Fibroblast of villous mesenchyme (primary cell): ENCODE results near the gene MRPS18A. TPM values are rescaled to one million over a fixed set of nuclear protein-coding genes. Genes with fewer than 3 reads are reported as not detected.

Source experiments
- DNase-seq: peaks from one replicate; pipeline ENCODE4 v3.0.0-alpha.2; 2010; ENCODE audit warnings: low read depth
- H3K4me3 ChIP-seq: 2 replicates; pipeline ENCODE4 v1.5.1; 2011; ENCODE audit warnings: low read depth, mild to moderate bottlenecking, low read length
- CTCF ChIP-seq: IDR thresholded peaks from 2 replicates; pipeline ENCODE4 v1.5.1; 2012; ENCODE audit warnings: low read depth, mild to moderate bottlenecking, low read length; ENCODE audit not compliant: insufficient read depth
- total RNA-seq: library from RNA; depleted of rRNA; stranded (reverse); fragments of >200 nt; gene quantifications from 2 replicates; pipeline ENCODE4 v1.2.3, GENCODE V29; 2012

MRPS18A gene
- total RNA-seq, 1 donor = 26.8 TPM

DNA sequence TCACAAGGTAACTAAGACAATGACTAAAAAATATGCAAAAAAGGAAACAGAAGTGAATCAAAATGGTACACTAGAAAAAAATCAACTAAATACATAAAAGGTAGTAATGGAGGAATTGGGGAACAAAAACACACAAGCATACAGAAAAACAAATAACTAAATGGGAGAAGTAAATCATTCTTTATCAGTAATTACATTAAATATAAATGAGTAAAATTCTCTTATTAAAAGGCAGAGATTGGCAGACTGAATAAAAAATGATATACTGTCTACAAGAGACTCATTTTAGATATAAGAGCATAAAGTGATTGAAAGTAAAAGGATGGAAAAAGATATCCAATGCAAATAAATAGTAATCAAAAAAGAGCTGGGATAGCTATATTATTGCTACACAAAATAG is 43.0 kb upstream of the MRPS18A start:
- DNase-seq = no peak
- H3K4me3 ChIP-seq = no peak overlapping the region
- no peak for TF ChIP-seq CTCF

DNA sequence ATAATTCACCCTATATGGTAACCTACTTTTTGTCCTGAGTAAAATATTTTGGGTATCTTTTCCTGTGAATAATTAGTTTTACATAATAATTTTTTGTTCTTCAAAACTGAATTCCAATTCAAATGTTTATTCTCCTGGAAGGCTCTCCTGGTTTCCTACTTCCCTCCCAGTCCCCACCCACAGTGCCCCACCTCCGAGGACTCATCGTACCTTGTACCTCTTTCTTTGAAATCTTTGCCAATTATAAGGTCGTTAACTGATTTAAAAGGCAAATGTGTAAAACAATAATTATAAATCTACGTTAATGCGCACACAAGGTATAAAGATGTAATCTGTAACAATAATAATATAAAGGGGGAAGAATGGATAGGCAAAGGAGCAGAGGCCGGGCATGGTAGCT is 41.9 kb upstream of the MRPS18A start:
- no peak for DNase-seq
- TF ChIP-seq CTCF = no peak
- no peak overlapping the region for H3K4me3 ChIP-seq

DNA sequence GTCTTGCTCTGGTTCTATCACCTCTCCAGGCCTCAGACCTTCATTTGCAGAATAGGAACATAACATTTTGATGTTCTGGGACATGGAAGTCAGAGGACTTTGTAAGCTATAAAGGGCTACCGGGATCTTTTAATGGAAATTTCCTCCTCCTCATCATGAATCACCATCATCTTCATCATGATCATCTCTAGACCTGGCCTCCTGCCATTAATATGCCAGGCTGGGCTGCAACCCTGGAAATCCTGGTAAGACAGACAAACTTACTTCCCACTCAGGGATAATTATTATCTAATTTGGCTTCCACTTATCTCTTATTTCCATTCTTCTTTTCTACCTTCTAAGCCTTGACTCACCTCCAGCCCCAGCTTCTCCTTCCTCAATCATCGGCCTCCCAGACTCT is 41.0 kb upstream of the MRPS18A start:
- DNase-seq = no peak
- no peak overlapping the region for H3K4me3 ChIP-seq
- no peak for TF ChIP-seq CTCF

DNA sequence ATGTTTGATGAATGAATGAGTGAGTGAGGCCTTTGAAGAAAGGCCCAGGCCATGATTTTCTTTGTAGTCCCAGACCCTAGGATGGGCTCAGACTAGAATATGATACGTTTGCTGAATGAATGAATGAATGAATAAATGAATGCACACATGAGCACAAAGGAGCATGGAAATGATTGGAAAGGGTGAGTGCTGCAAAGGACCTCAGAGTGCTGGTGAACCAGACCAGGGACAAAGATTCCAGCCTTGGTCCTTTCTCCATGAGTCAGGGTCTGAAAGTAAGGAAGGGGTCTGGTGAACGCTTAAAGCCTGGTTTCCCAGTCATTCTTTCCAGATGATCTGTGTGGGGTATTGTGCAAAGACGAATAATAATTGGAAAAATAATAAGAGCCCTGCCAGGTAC is 40.0 kb upstream of the MRPS18A start:
- TF ChIP-seq CTCF = no peak
- DNase-seq = no peak
- no peak overlapping the region for H3K4me3 ChIP-seq

DNA sequence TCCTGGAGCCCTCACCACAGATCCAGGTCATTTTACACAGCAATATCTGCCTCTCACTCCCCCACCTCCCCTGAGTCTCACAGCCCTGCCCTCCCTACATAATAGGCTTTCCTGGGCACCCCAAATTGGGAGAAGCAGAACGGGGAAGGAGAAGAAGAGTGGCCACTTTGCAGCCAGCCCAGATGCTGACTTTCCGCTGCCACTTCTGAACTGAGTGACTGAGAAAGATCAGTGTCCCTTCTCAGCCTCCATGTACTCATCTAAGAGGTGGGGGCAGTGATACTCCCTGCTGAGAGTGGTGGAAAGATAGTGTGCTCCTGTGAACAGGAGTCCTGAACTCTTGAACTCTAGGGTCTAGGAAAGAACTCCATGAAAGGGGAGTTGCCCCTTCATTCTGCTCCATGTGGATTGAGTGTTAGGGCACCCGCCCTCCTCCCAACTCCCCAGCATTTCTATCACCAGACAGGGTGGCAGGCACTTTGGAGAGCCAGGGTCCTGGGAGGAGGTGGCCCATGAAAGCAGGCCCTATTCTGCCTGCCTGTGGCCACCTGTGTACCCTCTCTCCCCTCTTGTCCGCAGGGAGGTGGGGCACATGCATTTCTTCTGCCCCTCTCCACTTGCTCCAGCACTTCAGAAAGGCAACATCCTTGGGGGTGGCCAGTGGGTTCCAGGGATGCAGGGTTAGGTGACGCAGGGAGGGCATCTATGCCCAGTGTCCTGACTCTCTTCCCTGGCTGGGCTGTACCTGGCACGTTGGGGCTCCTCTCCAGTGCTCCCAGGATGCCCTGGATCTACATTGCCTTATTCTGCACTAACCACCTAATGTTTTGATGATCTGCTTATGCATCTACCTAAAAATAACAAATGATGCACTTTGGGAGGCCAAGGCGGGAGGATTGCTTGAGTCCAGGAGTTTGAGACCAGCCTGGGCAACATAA is 38.3 kb upstream of the MRPS18A start:
- no peak for TF ChIP-seq CTCF
- H3K4me3 ChIP-seq = no peak overlapping the region
- no peak for DNase-seq

- peak; percentile 99 for DNase-seq
- H3K4me3 ChIP-seq = no peak overlapping the region
- no peak for TF ChIP-seq CTCF
These were observed 37.5 kb upstream of the MRPS18A start for GRCh38 chr6:43724914-43725642.
